ENCODE results near the gene ATP8B1. TPM values are rescaled to one million over a fixed set of nuclear protein-coding genes. Genes with fewer than 3 reads are reported as not detected.
A peak's percentile ranks its signal among the peaks of the same experiment; 100 is the strongest.

The ATP8B1 gene
- total and polyA plus RNA-seq, 4 donors, result 3.9 to 22.0 (median 5.7) TPM

DNA sequence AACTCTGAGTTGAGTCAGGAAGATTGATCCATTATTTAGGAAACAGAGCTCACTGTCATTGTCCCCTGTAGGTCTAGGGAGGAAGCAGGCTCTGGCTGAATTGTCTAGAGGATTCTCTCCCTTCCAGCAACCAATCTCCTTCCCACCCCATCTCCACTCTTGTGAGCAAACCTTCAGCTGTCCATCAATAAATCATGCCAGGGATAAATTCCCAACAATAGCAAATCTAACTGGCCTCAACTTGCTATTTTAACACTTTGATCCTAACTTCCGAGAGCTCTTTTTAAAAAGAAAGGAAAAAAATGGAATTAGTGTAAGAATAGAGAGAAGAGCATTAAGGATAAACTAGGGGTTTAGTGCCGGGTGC is 53.5 kb downstream of the ATP8B1 start:
- peaks cover 0 to 2% (median 0%) of the 10 kb centered on the region in 4 donors for H3K36me3 ChIP-seq (ENCODE audit: control insufficient read depth in 4 of 4, insufficient read depth in 3 of 4, low read depth in 1 of 4, low read length in 3 of 4)
- over 99% methylated on average over 2 of the region's 2 CpGs for WGBS
- H3K4me1 ChIP-seq (ENCODE audit: control insufficient read depth in 4 of 4, insufficient read depth in 4 of 4, low read length in 3 of 4), result peaks cover 11 to 24% (median 14%) of the 10 kb centered on the region in 4 donors
- no peak overlapping the region for H3K4me3 ChIP-seq (ENCODE audit: low read depth in 1 of 3, low read length in 3 of 3)
- H3K27ac ChIP-seq (ENCODE audit: low read depth in 1 of 2, low read length in 2 of 2), result peak overlapping the region in 1 of 2 donors; percentile 35
- H3K27me3 ChIP-seq (ENCODE audit: control insufficient read depth in 4 of 4, insufficient read depth in 4 of 4, low read length in 3 of 4), result no peaks in the 10 kb centered on the region
- H3K9me3 ChIP-seq (ENCODE audit: control insufficient read depth in 4 of 4, low read length in 3 of 4), result no peaks in the 10 kb centered on the region
- no peak overlapping the region for H3K9ac ChIP-seq (ENCODE audit: low read depth in 1 of 2, low read length in 2 of 2)
- TF ChIP-seq HNF4A (conservative IDR thresholded peaks at IDR 0.05), result no peak
- DNase-seq (ENCODE audit: low spot score), result no peak

DNA sequence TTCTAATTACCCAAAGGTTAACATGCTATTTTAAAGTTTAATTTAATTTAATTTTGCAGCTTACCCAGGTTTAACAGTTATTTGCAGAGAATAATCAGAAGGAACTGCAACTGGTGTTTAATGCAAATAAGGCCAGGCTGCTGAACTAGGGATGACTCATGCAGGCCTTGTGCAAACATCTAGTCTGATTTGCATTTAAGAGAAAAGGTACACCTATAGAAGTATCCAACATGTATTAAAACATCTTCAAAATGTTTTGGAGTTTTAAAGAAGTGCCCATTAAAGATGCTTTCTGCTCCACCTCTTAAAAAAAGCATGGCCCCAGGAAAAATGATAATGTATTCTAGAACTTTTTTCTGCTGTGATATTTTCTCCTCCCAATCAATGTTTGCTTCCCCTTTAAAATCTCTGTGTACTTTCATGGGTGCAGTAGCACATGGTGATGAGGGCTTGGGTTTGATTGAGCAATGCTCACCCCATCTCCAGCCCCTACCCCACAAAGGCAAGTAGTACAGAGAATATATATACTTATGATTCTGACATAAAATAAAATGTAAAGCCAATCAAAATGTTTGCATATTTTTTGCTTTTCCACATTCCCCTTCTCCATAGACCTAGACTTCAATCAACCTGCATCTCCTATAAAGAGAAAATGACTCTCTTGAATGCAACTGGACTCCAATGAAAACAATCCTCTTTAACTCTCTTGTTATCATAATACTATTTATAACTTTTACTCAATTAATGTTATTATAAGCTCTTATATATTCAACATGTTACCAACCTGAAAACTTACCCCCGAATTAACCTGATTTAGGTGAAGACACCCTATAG is 54.1 kb downstream of the ATP8B1 start:
- Histone ChIP-seq H3K9ac (ENCODE audit: low read depth in 1 of 2, low read length in 2 of 2) (no peak overlapping the region), H3K27me3 (ENCODE audit: control insufficient read depth in 4 of 4, insufficient read depth in 4 of 4, low read length in 3 of 4) (no peaks in the 10 kb centered on the region), H3K9me3 (ENCODE audit: control insufficient read depth in 4 of 4, low read length in 3 of 4) (no peaks in the 10 kb centered on the region), H3K36me3 (ENCODE audit: control insufficient read depth in 4 of 4, insufficient read depth in 3 of 4, low read depth in 1 of 4, low read length in 3 of 4) (peaks cover 0 to 2% (median 0%) of the 10 kb centered on the region in 4 donors), H3K4me1 (ENCODE audit: control insufficient read depth in 4 of 4, insufficient read depth in 4 of 4, low read length in 3 of 4) (peaks cover 11 to 24% (median 14%) of the 10 kb centered on the region in 4 donors), H3K4me3 (ENCODE audit: low read depth in 1 of 3, low read length in 3 of 3) (no peak overlapping the region), H3K27ac (ENCODE audit: low read depth in 1 of 2, low read length in 2 of 2) (peak overlapping the region; percentile 32 to 35)
- TF ChIP-seq, protein P1, sequence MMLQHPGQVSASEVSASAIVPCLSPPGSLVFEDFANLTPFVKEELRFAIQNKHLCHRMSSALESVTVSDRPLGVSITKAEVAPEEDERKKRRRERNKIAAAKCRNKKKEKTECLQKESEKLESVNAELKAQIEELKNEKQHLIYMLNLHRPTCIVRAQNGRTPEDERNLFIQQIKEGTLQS (IDR thresholded peaks at IDR 0.05), result peak; percentile 95
- TF ChIP-seq, protein P2, sequence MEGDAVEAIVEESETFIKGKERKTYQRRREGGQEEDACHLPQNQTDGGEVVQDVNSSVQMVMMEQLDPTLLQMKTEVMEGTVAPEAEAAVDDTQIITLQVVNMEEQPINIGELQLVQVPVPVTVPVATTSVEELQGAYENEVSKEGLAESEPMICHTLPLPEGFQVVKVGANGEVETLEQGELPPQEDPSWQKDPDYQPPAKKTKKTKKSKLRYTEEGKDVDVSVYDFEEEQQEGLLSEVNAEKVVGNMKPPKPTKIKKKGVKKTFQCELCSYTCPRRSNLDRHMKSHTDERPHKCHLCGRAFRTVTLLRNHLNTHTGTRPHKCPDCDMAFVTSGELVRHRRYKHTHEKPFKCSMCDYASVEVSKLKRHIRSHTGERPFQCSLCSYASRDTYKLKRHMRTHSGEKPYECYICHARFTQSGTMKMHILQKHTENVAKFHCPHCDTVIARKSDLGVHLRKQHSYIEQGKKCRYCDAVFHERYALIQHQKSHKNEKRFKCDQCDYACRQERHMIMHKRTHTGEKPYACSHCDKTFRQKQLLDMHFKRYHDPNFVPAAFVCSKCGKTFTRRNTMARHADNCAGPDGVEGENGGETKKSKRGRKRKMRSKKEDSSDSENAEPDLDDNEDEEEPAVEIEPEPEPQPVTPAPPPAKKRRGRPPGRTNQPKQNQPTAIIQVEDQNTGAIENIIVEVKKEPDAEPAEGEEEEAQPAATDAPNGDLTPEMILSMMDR (IDR thresholded peaks at IDR 0.05; ENCODE audit: low read depth, low read length, missing input control), result no peak
- TF ChIP-seq EGR1 (IDR thresholded peaks at IDR 0.05; ENCODE audit: low read depth in 2 of 2) (peak in 1 of 2 donors; percentile 23), RAD21 (IDR thresholded peaks at IDR 0.05) (no peak), TAF1 (conservative IDR thresholded peaks at IDR 0.05) (no peak), HNF4A (conservative IDR thresholded peaks at IDR 0.05) (peak; percentile 21 to 26), FOXA2 (IDR thresholded peaks at IDR 0.05) (peak; percentile 30), SP1 (IDR thresholded peaks at IDR 0.05) (no peak), RXRA (IDR thresholded peaks at IDR 0.05) (peak in 1 of 2 donors; percentile 46), YY1 (IDR thresholded peaks at IDR 0.05) (peak; percentile 51), FOXA1 (IDR thresholded peaks at IDR 0.05) (no peak), JUND (IDR thresholded peaks at IDR 0.05) (peak; percentile 99 to 100)
- TF ChIP-seq, protein P3, sequence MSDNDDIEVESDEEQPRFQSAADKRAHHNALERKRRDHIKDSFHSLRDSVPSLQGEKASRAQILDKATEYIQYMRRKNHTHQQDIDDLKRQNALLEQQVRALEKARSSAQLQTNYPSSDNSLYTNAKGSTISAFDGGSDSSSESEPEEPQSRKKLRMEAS (IDR thresholded peaks at IDR 0.05), result peak; percentile 98
- TF ChIP-seq, protein P4, sequence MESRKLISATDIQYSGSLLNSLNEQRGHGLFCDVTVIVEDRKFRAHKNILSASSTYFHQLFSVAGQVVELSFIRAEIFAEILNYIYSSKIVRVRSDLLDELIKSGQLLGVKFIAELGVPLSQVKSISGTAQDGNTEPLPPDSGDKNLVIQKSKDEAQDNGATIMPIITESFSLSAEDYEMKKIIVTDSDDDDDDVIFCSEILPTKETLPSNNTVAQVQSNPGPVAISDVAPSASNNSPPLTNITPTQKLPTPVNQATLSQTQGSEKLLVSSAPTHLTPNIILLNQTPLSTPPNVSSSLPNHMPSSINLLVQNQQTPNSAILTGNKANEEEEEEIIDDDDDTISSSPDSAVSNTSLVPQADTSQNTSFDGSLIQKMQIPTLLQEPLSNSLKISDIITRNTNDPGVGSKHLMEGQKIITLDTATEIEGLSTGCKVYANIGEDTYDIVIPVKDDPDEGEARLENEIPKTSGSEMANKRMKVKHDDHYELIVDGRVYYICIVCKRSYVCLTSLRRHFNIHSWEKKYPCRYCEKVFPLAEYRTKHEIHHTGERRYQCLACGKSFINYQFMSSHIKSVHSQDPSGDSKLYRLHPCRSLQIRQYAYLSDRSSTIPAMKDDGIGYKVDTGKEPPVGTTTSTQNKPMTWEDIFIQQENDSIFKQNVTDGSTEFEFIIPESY (IDR thresholded peaks at IDR 0.05), result peak; percentile 14
- DNase-seq (ENCODE audit: low spot score), result no peak
- 96% methylated on average over 1 of the region's 1 CpG for WGBS

All from liver (tissue), 9 donors.